Measurements from ENCODE around the gene TLE4. TPM values are rescaled to one million over a fixed set of nuclear protein-coding genes. Genes with fewer than 3 reads are reported as not detected.

Gene TLE4
- total RNA-seq: 10 to 100 TPM; 30.5 to 66.2 (median 46.4) TPM

DNA sequence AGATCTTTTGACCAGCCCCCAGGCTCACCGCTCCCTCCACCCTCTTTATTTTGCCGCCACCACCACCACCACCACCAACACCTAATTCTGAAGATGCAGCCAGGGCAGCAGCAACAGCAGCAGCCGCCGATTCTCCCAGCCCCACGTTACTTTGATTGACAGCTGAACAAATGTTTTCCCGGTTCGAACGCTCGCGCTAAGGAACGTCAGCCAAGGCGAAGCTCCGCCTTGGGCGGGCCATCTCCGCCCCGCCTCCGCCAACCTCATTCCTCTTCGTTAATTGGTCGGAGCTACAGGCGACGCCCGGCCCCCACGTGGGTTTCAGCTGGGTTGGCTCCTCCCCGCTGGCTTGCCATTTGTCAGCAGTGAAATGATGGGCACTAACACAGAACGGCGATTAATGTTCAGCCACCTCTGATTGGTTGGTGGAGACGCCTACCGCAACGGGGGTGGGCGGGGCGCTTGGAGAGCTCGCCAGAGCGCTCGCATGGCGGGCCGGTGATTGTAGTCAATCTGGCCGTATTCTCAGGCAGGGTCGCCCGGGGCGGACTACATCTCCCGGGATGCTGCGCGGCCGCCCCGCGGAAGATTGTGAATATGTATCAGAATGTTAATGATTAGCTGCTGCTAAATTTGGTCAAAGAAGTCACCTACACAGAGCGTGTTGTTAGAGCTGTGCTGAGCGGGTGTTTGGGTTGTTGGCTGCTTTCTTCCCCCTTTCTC is at the start of gene TLE4:
Gene TLE4 (plus strand): TSS at position 657 of the 723 bp plus-strand sequence. CDS start 826 bp downstream, outside the sequence.
- H3K4me1 ChIP-seq: peaks cover 0 to 39% (median 5%) of the 10 kb centered on the region in 3 donors
- 0 to 1% methylated on average over 10 to 21 of the region's 48 CpGs for WGBS, 2 donors (ENCODE audit: low coverage in 1 of 2)
- peaks cover 0 to 7% (median 0%) of the 10 kb centered on the region in 3 donors for H3K9me3 ChIP-seq
- peak; percentile 81 to 88 for TF ChIP-seq POLR2A (IDR thresholded peaks at IDR 0.05)
- TF ChIP-seq, protein P1, sequence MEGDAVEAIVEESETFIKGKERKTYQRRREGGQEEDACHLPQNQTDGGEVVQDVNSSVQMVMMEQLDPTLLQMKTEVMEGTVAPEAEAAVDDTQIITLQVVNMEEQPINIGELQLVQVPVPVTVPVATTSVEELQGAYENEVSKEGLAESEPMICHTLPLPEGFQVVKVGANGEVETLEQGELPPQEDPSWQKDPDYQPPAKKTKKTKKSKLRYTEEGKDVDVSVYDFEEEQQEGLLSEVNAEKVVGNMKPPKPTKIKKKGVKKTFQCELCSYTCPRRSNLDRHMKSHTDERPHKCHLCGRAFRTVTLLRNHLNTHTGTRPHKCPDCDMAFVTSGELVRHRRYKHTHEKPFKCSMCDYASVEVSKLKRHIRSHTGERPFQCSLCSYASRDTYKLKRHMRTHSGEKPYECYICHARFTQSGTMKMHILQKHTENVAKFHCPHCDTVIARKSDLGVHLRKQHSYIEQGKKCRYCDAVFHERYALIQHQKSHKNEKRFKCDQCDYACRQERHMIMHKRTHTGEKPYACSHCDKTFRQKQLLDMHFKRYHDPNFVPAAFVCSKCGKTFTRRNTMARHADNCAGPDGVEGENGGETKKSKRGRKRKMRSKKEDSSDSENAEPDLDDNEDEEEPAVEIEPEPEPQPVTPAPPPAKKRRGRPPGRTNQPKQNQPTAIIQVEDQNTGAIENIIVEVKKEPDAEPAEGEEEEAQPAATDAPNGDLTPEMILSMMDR (IDR thresholded peaks at IDR 0.05): peak in 1 of 4 experiments; percentile 11
- TF ChIP-seq POLR2AphosphoS5 (IDR thresholded peaks at IDR 0.05): peak; percentile 99
- no peak for TF ChIP-seq EP300 (IDR thresholded peaks at IDR 0.05)
- peak within 1 kb of the TSS; percentile 94 to 95 for H3K4me3 ChIP-seq
- ATAC-seq: peak; percentile 97
- H3K36me3 ChIP-seq: no peaks in the 10 kb centered on the region
- H3K27me3 ChIP-seq: peaks cover 1% of the 10 kb centered on the region
- peak within 1 kb of the TSS; percentile 86 to 98 (median 94) for H3K27ac ChIP-seq

DNA sequence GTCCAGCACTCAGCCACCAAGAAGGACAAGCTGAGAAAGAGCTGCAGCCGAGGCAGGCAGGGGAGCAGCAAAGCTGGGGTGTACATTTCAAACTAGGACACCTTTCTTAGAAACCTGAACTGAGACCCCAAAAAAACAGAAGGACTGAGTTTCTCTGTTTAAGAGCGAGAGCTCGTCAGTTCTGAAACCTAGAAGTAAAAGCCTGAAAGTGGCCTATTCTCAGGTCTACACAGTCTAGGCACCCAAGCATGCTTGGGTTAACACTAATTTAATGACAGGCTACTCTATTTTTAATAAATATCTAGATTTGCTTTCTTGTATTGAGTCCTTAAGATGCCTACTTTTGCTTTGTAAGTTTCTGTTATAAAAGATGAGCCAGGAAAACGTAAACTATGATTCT is 49.0 kb upstream of the TLE4 start:
- TF ChIP-seq, protein P1 (IDR thresholded peaks at IDR 0.05): no peak
- no peak for TF ChIP-seq EP300 (IDR thresholded peaks at IDR 0.05)
- no peak for TF ChIP-seq POLR2A (IDR thresholded peaks at IDR 0.05)
- no peak for TF ChIP-seq POLR2AphosphoS5 (IDR thresholded peaks at IDR 0.05)
- H3K27ac ChIP-seq: no peak overlapping the region
- 82 to 91% methylated on average over 3 of the region's 4 CpGs for WGBS, 2 donors (ENCODE audit: low coverage in 1 of 2)
- H3K27me3 ChIP-seq: no peaks in the 10 kb centered on the region
- H3K36me3 ChIP-seq: no peaks in the 10 kb centered on the region
- H3K9me3 ChIP-seq: peaks cover 0 to 10% (median 0%) of the 10 kb centered on the region in 3 donors
- H3K4me3 ChIP-seq: no peak overlapping the region
- no peaks in the 10 kb centered on the region for H3K4me1 ChIP-seq
- no peak for ATAC-seq

- H3K27me3 ChIP-seq: no peaks in the 10 kb centered on the region
- peaks cover 0 to 10% (median 0%) of the 10 kb centered on the region in 3 donors for H3K9me3 ChIP-seq
- H3K4me3 ChIP-seq: no peak overlapping the region
- ATAC-seq: no peak
- no peaks in the 10 kb centered on the region for H3K4me1 ChIP-seq
- H3K27ac ChIP-seq: no peak overlapping the region
- no peaks in the 10 kb centered on the region for H3K36me3 ChIP-seq
- TF ChIP-seq, protein P1 (IDR thresholded peaks at IDR 0.05): no peak
- TF ChIP-seq POLR2AphosphoS5 (IDR thresholded peaks at IDR 0.05) (no peak), EP300 (IDR thresholded peaks at IDR 0.05) (no peak), POLR2A (IDR thresholded peaks at IDR 0.05) (no peak)
Measured at GRCh38 chr9:79524266-79524665, 47.5 kb upstream of the TLE4 start.

- Histone ChIP-seq H3K27me3 (no peaks in the 10 kb centered on the region), H3K4me1 (no peaks in the 10 kb centered on the region), H3K36me3 (no peaks in the 10 kb centered on the region), H3K27ac (no peak overlapping the region), H3K4me3 (no peak overlapping the region), H3K9me3 (peaks cover 0 to 10% (median 0%) of the 10 kb centered on the region in 3 donors)
- whole genome bisulfite sequencing, 2 donors (ENCODE audit: low coverage in 1 of 2): 67 to 100% methylated on average over 1 of the region's 1 CpG
- TF ChIP-seq, protein P1 (IDR thresholded peaks at IDR 0.05): no peak
- no peak for TF ChIP-seq EP300 (IDR thresholded peaks at IDR 0.05)
- TF ChIP-seq POLR2A (IDR thresholded peaks at IDR 0.05): no peak
- no peak for ATAC-seq
Measured at GRCh38 chr9:79526149-79526672, 45.6 kb upstream of the TLE4 start.

- Histone ChIP-seq H3K4me1 (no peaks in the 10 kb centered on the region), H3K4me3 (no peak overlapping the region), H3K27ac (no peak overlapping the region), H3K36me3 (no peaks in the 10 kb centered on the region), H3K27me3 (no peaks in the 10 kb centered on the region), H3K9me3 (peaks cover 0 to 12% (median 0%) of the 10 kb centered on the region in 3 donors)
- WGBS, 2 donors (ENCODE audit: low coverage in 1 of 2): 71% methylated on average over 1 of the region's 1 CpG; no CpG with 5 or more reads in 1 of the 2 donors
- TF ChIP-seq, protein P1 (IDR thresholded peaks at IDR 0.05): no peak
- no peak for TF ChIP-seq POLR2AphosphoS5 (IDR thresholded peaks at IDR 0.05)
- TF ChIP-seq EP300 (IDR thresholded peaks at IDR 0.05): no peak
- no peak for TF ChIP-seq POLR2A (IDR thresholded peaks at IDR 0.05)
- no peak for ATAC-seq
Measured at GRCh38 chr9:79535534-79535933, 36.2 kb upstream of the TLE4 start.
